Pancreas (tissue), 10 donors: ENCODE measurements around the gene SPINK2. TPM values are rescaled to one million over a fixed set of nuclear protein-coding genes. Genes with fewer than 3 reads are reported as not detected.

Experiments
- ATAC-seq, 4 donors: fragments of 200-7000 bp; cut with Tn5 transposase; one replicate each; pipeline versions ENCODE4 v1.8.0 to v1.9.1; 2020; ENCODE audit warnings: mild to moderate bottlenecking in 4 of 4, moderate library complexity in 4 of 4
- DNase-seq, 6 donors: peaks; one replicate each; pipeline ENCODE4 v3.0.0-alpha.2; 2020
- FAIRE-seq: peaks from 2 replicates; lab custom pipeline; 2012; peaks lifted over from hg19 to GRCh38; lab: Jason Lieb, UNC
- H3K27ac ChIP-seq, 4 donors: fragments of 200-600 bp; sonication (generic); 1 replicate in 3 of 4; 2 replicates in 1 of 4; pipeline versions ENCODE4 v1.5.0 to v1.8.0; 2020
- H3K27me3 ChIP-seq, 4 donors: fragments of 200-600 bp; one replicate each; pipeline ENCODE4 v1.8.0; 2021
- H3K36me3 ChIP-seq, 3 donors: fragments of 200-600 bp; sonication (generic) in 1 of 3; one replicate each; pipeline versions ENCODE4 v1.5.0 to v1.8.0; 2020 to 2021
- H3K4me1 ChIP-seq, 3 donors: fragments of 200-600 bp; one replicate each; pipeline ENCODE4 v1.8.0; 2021
- H3K4me3 ChIP-seq, 4 donors: fragments of 200-600 bp; sonication (generic) in 2 of 4; one replicate each; pipeline versions ENCODE4 v1.5.0 to v1.8.0; 2020 to 2021
- H3K9me3 ChIP-seq, 4 donors: fragments of 200-600 bp; one replicate each; pipeline ENCODE4 v1.8.0; 2021
- CTCF ChIP-seq, 4 donors: fragments of 200-600 bp; sonication (generic) in 3 of 4; IDR thresholded peaks; one replicate each; pipeline versions ENCODE4 v1.5.0 to v1.8.0; 2021; ENCODE audit warnings: antibody characterized with exemption in 4 of 4
- WGBS, 2 donors: extraction: QIAGEN DNeasy Blood & Tissue Kit; methylation state at CpG; one replicate each; pipeline ENCODE4 v1.1.7; 2013; 5-methylcytosine and 5-hydroxymethylcytosine counted together
- intact Hi-C, 3 donors: fragments of 100-400 bp; cut with DNase I; formaldehyde crosslinking; loops; one replicate each; pipeline versions ENCODE4 v1.11.1 to v1.14.2; 2022
- polyA plus RNA-seq, 2 donors: library from polyadenylated mRNA; stranded (reverse); fragments of 200-250 nt; gene quantifications; one replicate each; pipeline ENCODE4 v1.2.3, GENCODE V29; 2013
- total RNA-seq, 6 donors: library from RNA; stranded (reverse); fragmentation: NEBNext Ultra II Directional in 4 of 6; extraction: Animal tissue kit (Norgen Biotek cat#: 25700) in 4 of 6; gene quantifications; one replicate each; pipeline versions ENCODE4 v1.2.1 to v1.2.4, GENCODE V29; 2021 to 2023
- donor health status: healthy with polysubstance abuse.
- donor health status: DM: no; HTN: no; CAD: no; lungs with moderate emphysema.
- donor health status: DM: no; HTN: no; CAD: no.
- donor health status: control.
- donor health status: control.
- donor health status: Bipolar disorder and iron deficiency.
- donor health status: DM: yes; HTN: yes; CAD: no.
- donor health status: DM: no; HTN: no; CAD: no.
- donor health status: DM: no; HTN: no; CAD: no.
- donor health status: DM: yes; HTN: yes; CAD: no.

Gene SPINK2
- under 1 TPM in 1 of 6 donors, not detected in 5; 0.49 TPM for total RNA-seq
- polyA plus RNA-seq, result under 1 TPM in 1 of 2 donors, not detected in 1; 0.63 TPM

GRCh38 chr4:56821381-56822243, at the start of gene SPINK2:
Gene SPINK2, minus strand, starts transcription at chr4:56821701. Its CDS starts 39 bp downstream, at chr4:56821662.
- TF ChIP-seq CTCF (IDR thresholded peaks at IDR 0.05), result no peak
- H3K27me3 ChIP-seq, result peaks cover 0 to 6% (median 0%) of the 10 kb centered on the region in 4 donors
- peak; percentile 89 to 98 (median 92) for ATAC-seq
- no peak within 1 kb of the TSS for H3K27ac ChIP-seq
- no peaks in the 10 kb centered on the region for H3K36me3 ChIP-seq
- H3K9me3 ChIP-seq, result no peaks in the 10 kb centered on the region
- FAIRE-seq, result no peak
- peak within 1 kb of the TSS in 3 of 4 donors; percentile 18 to 37 (median 35) for H3K4me3 ChIP-seq
- DNase-seq, result peak; percentile 23 to 78 (median 44)
- no peaks in the 10 kb centered on the region for H3K4me1 ChIP-seq
- 2% methylated on average over 51 to 57 of the region's 58 CpGs for WGBS, 2 donors
- intact Hi-C loops, result no loop called here

- Histone ChIP-seq H3K27ac (no peak overlapping the region), H3K9me3 (no peaks in the 10 kb centered on the region), H3K36me3 (no peaks in the 10 kb centered on the region), H3K4me1 (no peaks in the 10 kb centered on the region), H3K4me3 (no peak overlapping the region), H3K27me3 (no peaks in the 10 kb centered on the region)
- ATAC-seq (no peak), DNase-seq (no peak), FAIRE-seq (no peak)
- no peak for TF ChIP-seq CTCF (IDR thresholded peaks at IDR 0.05)
- 29 to 40% methylated on average over 4 of the region's 4 CpGs for WGBS, 2 donors
- intact Hi-C loops, result no loop called here
These were observed 49.4 kb upstream of the SPINK2 start for GRCh38 chr4:56870946-56871345.

- 90 to 91% methylated on average over 7 of the region's 7 CpGs for WGBS, 2 donors
- intact Hi-C loops, result no loop called here
- Histone ChIP-seq H3K4me1 (no peaks in the 10 kb centered on the region), H3K9me3 (no peaks in the 10 kb centered on the region), H3K27ac (no peak overlapping the region), H3K4me3 (no peak overlapping the region), H3K36me3 (no peaks in the 10 kb centered on the region), H3K27me3 (no peaks in the 10 kb centered on the region)
- ATAC-seq, result no peak
- DNase-seq, result no peak
- FAIRE-seq, result no peak
- no peak for TF ChIP-seq CTCF (IDR thresholded peaks at IDR 0.05)
These were observed 42.1 kb upstream of the SPINK2 start for GRCh38 chr4:56863441-56864139.

- Histone ChIP-seq H3K27me3 (no peaks in the 10 kb centered on the region), H3K4me3 (no peak overlapping the region), H3K36me3 (no peaks in the 10 kb centered on the region), H3K27ac (no peak overlapping the region), H3K9me3 (no peaks in the 10 kb centered on the region), H3K4me1 (no peaks in the 10 kb centered on the region)
- DNase-seq, result no peak
- 22 to 35% methylated on average over 1 of the region's 1 CpG for WGBS, 2 donors
- no peak for FAIRE-seq
- no peak for TF ChIP-seq CTCF (IDR thresholded peaks at IDR 0.05)
- no peak for ATAC-seq
- intact Hi-C loops, result no loop called here
These were observed 39.9 kb upstream of the SPINK2 start for GRCh38 chr4:56861360-56861759.
